Stimulated activated naive B cell treated with anti-CD40 and anti-IgM and Interleukin-4, amounts not matched to agents 10 μg/mL and 1 μg/mL and 100 μg/mL, for 72 hours (primary cell): ENCODE measurements around the gene ASCL5.

Source experiments
- ATAC-seq, 2 donors: fragments of 150-1000 bp; cut with Tn5 transposase; replicated peaks; 2 replicates each; pipeline ENCODE4 v1.10.0; 2021; ENCODE audit warnings: moderate library complexity in 1 of 2
- DNase-seq: peaks from one replicate; pipeline ENCODE4 v3.0.0; 2021
- H3K27ac Mint-ChIP-seq: one replicate; pipeline ENCODE4 v1.8.0; 2022; ENCODE audit warnings: mild to moderate bottlenecking, mixed read lengths
- H3K27me3 Mint-ChIP-seq, 2 donors: one replicate each; pipeline ENCODE4 v1.8.0; 2022; ENCODE audit warnings: mixed read lengths in 2 of 2
- H3K36me3 Mint-ChIP-seq, 2 donors: one replicate each; pipeline ENCODE4 v1.8.0; 2022; ENCODE audit warnings: mixed read lengths in 2 of 2, mild to moderate bottlenecking in 1 of 2
- H3K4me1 Mint-ChIP-seq, 2 donors: one replicate each; pipeline ENCODE4 v1.8.0; 2022; ENCODE audit warnings: mixed read lengths in 2 of 2, mild to moderate bottlenecking in 1 of 2
- H3K4me3 Mint-ChIP-seq, 2 donors: one replicate each; pipeline ENCODE4 v1.8.0; 2022; ENCODE audit warnings: mild to moderate bottlenecking in 2 of 2, mixed read lengths in 2 of 2, moderate library complexity in 1 of 2
- H3K9me3 Mint-ChIP-seq, 2 donors: one replicate each; pipeline ENCODE4 v1.8.0; 2022; ENCODE audit warnings: mixed read lengths in 2 of 2, mild to moderate bottlenecking in 1 of 2

The ASCL5 gene

DNA sequence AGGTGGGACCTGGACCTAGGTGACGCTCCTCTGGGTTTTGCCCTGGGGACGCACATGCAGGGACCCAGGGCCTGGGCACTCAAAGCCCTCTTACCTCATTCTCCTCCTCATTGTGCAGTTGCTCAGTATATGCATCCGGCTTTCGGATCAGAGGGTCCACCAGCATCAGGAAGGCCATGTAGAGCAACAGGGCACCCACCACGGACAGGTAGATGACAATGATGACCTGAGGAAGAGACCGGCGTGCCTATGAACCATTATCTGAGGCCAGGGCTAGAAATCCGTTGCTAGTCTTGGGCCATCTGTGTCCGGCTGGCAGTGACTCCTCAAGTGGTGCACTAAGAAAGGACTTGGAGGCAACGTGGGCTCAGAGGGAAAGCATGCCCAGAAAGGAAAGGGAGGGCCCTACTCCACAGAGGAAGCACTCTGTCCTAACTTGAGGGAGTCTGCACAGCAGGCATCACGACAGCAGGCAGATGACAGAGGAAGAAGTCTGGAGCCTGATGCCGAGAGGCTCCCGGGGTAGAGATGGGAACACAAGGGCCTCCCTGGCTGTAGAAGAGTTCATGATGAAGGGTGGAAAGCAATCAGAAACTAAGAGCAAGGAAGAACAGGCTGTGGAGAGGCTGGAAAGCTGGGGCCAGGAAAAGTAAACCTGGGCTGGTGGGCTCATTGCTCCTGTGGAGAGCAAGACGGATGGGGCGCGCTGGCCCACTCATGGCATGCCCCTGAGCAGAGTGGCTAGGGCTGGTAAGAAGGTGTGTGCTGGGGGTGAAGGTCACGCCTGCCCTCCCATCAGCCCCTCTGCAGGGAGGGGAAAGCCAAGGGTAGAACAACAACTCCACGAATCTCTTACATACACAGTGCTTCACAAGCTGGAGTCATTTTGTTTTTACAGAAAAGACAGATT, 17.0 kb upstream of the ASCL5 start:
- ATAC-seq = no peak
- DNase-seq = no peak
- Mint-ChIP-seq H3K9me3 (no peaks in the 10 kb centered on the region), H3K27me3 (no peaks in the 10 kb centered on the region), H3K27ac (no peak overlapping the region), H3K4me3 (no peak overlapping the region), H3K4me1 (peaks cover 7 to 14% of the 10 kb centered on the region in 2 donors), H3K36me3 (peaks cover 50 to 75% of the 10 kb centered on the region in 2 donors)

- ATAC-seq (no peak), DNase-seq (no peak)
- no peaks in the 10 kb centered on the region for H3K27me3 Mint-ChIP-seq
- no peak overlapping the region for H3K4me3 Mint-ChIP-seq
- no peak overlapping the region for H3K27ac Mint-ChIP-seq
- H3K4me1 Mint-ChIP-seq = peaks cover 7 to 14% of the 10 kb centered on the region in 2 donors
- H3K9me3 Mint-ChIP-seq = no peaks in the 10 kb centered on the region
- H3K36me3 Mint-ChIP-seq = peaks cover 50 to 72% of the 10 kb centered on the region in 2 donors
Observed at GRCh38 chr1:201142849-201143725, 16.1 kb upstream of the ASCL5 start.

GRCh38 chr1:201142011-201142848, 15.2 kb upstream of the ASCL5 start:
- peaks cover 44 to 66% of the 10 kb centered on the region in 2 donors for H3K36me3 Mint-ChIP-seq
- H3K4me3 Mint-ChIP-seq = no peak overlapping the region
- no peak for DNase-seq
- no peaks in the 10 kb centered on the region for H3K27me3 Mint-ChIP-seq
- H3K4me1 Mint-ChIP-seq = peaks cover 7 to 10% of the 10 kb centered on the region in 2 donors
- no peak for ATAC-seq
- no peak overlapping the region for H3K27ac Mint-ChIP-seq
- H3K9me3 Mint-ChIP-seq = no peaks in the 10 kb centered on the region

DNA sequence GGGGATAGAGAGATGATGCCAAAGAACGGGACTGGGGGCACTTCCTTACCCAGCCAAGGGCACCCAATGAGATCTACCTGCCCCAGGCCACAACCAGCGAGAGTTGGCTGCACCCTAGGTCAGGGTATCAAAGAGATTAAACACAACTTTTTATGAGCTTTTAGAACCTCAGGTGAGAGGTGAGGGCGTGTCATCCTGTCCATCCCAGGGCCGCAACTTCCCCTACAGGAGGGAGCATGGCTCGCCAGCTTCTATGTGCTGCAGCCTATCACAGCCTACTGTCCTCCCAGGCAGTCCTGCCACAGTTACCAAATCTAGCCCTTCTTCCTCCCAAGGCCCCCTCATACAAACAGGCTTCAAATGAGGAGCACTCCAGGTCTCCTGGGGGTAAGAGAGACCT, 14.4 kb upstream of the ASCL5 start:
- H3K27me3 Mint-ChIP-seq = no peaks in the 10 kb centered on the region
- H3K9me3 Mint-ChIP-seq = no peaks in the 10 kb centered on the region
- peaks cover 7 to 10% of the 10 kb centered on the region in 2 donors for H3K4me1 Mint-ChIP-seq
- no peak overlapping the region for H3K4me3 Mint-ChIP-seq
- H3K27ac Mint-ChIP-seq = peak overlapping the region; percentile 11
- no peak for ATAC-seq
- no peak for DNase-seq
- H3K36me3 Mint-ChIP-seq = peaks cover 45 to 63% of the 10 kb centered on the region in 2 donors

DNA sequence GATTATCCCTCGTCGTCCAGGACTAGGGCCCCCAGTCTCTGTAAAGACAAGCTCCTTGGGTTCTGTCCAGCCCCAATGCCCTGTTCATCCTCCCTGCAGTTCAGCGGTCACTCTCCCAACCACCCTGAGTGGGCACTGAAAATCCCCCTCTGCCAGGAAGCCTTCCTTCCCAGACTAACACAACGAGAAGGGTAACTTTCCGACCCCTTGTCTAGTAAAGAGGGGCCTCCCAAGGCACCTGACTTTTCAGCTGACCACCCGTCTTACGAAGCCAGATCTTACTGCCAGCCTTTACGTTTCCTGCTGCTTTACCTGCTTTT, 13.9 kb upstream of the ASCL5 start:
- H3K36me3 Mint-ChIP-seq = peaks cover 45 to 58% of the 10 kb centered on the region in 2 donors
- H3K4me1 Mint-ChIP-seq = peaks cover 7 to 10% of the 10 kb centered on the region in 2 donors
- no peak overlapping the region for H3K4me3 Mint-ChIP-seq
- ATAC-seq (no peak), DNase-seq (no peak)
- peak overlapping the region; percentile 11 for H3K27ac Mint-ChIP-seq
- no peaks in the 10 kb centered on the region for H3K9me3 Mint-ChIP-seq
- no peaks in the 10 kb centered on the region for H3K27me3 Mint-ChIP-seq

DNA sequence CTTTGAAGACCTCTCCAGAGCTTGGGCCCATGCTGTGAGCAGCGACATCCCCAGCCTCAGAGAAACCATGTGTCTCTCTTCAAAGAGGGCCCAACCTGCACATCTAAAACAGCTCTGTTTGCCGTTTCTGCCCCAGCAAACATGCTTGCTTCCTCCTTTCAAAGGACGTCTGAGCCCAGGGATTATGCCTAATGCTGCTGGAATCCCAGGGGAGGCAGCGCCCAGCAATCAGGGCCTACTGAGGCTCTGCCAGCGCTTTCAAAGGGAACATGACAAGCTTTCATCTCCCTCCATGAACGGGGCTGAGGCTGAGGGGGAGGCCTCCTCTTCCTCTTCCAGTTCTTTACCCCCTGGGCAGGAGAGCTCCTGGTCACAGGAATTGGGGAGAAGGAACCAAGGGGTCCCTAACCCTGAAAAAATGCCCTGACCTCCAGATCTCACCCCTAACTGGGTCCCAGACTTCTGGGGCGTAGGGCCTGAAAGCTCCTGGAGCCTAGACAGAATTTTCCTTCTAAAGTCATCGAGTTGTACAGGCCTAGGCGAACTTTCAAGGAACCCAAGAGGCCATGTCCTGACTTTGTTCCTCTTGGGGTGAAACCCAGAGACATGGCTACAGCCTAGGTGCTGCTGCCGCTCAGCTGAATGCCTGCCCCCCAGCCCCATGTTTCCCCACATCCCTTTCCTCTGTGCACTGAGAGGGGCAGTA, 13.4 kb upstream of the ASCL5 start:
- H3K9me3 Mint-ChIP-seq = no peaks in the 10 kb centered on the region
- H3K4me3 Mint-ChIP-seq = no peak overlapping the region
- H3K27ac Mint-ChIP-seq = peak overlapping the region; percentile 52
- DNase-seq (no peak), ATAC-seq (peak; percentile 59 to 60)
- peaks cover 43 to 60% of the 10 kb centered on the region in 2 donors for H3K36me3 Mint-ChIP-seq
- no peaks in the 10 kb centered on the region for H3K27me3 Mint-ChIP-seq
- H3K4me1 Mint-ChIP-seq = peaks cover 7 to 10% of the 10 kb centered on the region in 2 donors

DNA sequence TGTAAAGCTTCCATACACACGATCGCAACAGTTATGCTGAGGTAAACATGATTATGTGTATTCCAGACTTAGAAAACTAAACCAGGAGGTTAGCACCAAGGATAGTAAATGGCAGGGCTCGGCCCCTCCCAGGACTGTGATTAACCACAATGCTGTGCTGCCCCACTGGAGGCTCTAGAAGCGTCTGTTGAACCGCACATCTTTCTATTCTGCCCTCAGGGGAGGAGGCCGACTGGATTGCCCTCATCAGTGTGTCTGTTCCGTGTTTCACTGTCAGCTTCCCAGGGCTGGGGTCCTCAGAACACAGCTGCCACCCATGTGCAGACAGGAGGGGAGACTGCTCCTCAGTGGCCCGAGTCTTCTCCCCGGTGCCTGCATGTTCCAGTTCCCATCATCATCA, 12.8 kb upstream of the ASCL5 start:
- H3K4me3 Mint-ChIP-seq = no peak overlapping the region
- H3K27me3 Mint-ChIP-seq = no peaks in the 10 kb centered on the region
- H3K4me1 Mint-ChIP-seq = peaks cover 7 to 10% of the 10 kb centered on the region in 2 donors
- H3K27ac Mint-ChIP-seq = peak overlapping the region; percentile 52
- peak in 1 of 2 donors; percentile 34 for ATAC-seq
- H3K36me3 Mint-ChIP-seq = peaks cover 40 to 61% of the 10 kb centered on the region in 2 donors
- no peaks in the 10 kb centered on the region for H3K9me3 Mint-ChIP-seq
- no peak for DNase-seq

- DNase-seq = no peak
- Mint-ChIP-seq H3K4me1 (peaks cover 7 to 10% of the 10 kb centered on the region in 2 donors), H3K36me3 (peaks cover 41 to 62% of the 10 kb centered on the region in 2 donors)
Observed at GRCh38 chr1:201139306-201139705, 12.3 kb upstream of the ASCL5 start.

DNA sequence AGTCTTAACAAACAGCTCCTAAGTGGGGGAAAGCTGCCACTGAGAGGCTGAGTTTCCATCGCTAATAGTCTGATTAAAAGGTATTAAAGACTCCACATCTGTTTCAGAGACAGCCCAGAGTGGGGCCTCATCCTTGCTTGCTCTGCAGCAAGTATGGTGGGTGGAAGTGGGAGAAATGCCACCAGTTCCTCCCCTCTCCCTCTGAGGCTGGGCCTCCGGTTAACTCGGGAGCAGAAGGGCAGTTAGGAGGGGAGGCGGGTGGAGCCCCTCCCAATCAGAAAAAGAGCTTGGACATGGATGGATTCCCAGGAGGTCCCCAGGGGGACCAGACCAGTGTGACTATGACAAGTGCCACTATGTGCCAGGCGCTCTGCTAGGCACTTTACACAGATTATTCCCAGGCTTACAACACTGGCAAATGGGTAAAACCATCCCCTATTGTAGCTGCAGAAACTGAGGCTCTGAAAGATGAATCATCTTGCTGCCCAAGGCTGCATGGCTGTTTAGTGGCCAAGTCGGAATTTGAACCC, 11.4 kb upstream of the ASCL5 start:
- no peak overlapping the region for H3K4me3 Mint-ChIP-seq
- DNase-seq = no peak
- H3K36me3 Mint-ChIP-seq = peaks cover 34 to 60% of the 10 kb centered on the region in 2 donors
- H3K4me1 Mint-ChIP-seq = peaks cover 7 to 10% of the 10 kb centered on the region in 2 donors
- H3K27me3 Mint-ChIP-seq = no peaks in the 10 kb centered on the region
- H3K27ac Mint-ChIP-seq = no peak overlapping the region
- ATAC-seq = no peak
- no peaks in the 10 kb centered on the region for H3K9me3 Mint-ChIP-seq

More at GRCh38 chr1:201139306-201139705, 12.3 kb upstream of the ASCL5 start:
- no peak for ATAC-seq
- Mint-ChIP-seq H3K27ac (no peak overlapping the region), H3K9me3 (no peaks in the 10 kb centered on the region), H3K27me3 (no peaks in the 10 kb centered on the region), H3K4me3 (no peak overlapping the region)

GRCh38 chr1:201137579-201138310, 10.8 kb upstream of the ASCL5 start:
- no peaks in the 10 kb centered on the region for H3K27me3 Mint-ChIP-seq
- H3K36me3 Mint-ChIP-seq = peaks cover 30 to 58% of the 10 kb centered on the region in 2 donors
- no peaks in the 10 kb centered on the region for H3K9me3 Mint-ChIP-seq
- no peak for ATAC-seq
- H3K4me1 Mint-ChIP-seq = peaks cover 7 to 10% of the 10 kb centered on the region in 2 donors
- no peak overlapping the region for H3K4me3 Mint-ChIP-seq
- no peak overlapping the region for H3K27ac Mint-ChIP-seq
- no peak for DNase-seq

GRCh38 chr1:201137024-201137392, 10.0 kb upstream of the ASCL5 start:
- Mint-ChIP-seq H3K9me3 (peaks cover 0 to under 1% of the 10 kb centered on the region in 2 donors), H3K27ac (no peak overlapping the region), H3K36me3 (peaks cover 25 to 55% of the 10 kb centered on the region in 2 donors), H3K4me3 (no peak overlapping the region), H3K4me1 (peaks cover 7 to 10% of the 10 kb centered on the region in 2 donors), H3K27me3 (no peaks in the 10 kb centered on the region)
- ATAC-seq (no peak), DNase-seq (no peak)

DNA sequence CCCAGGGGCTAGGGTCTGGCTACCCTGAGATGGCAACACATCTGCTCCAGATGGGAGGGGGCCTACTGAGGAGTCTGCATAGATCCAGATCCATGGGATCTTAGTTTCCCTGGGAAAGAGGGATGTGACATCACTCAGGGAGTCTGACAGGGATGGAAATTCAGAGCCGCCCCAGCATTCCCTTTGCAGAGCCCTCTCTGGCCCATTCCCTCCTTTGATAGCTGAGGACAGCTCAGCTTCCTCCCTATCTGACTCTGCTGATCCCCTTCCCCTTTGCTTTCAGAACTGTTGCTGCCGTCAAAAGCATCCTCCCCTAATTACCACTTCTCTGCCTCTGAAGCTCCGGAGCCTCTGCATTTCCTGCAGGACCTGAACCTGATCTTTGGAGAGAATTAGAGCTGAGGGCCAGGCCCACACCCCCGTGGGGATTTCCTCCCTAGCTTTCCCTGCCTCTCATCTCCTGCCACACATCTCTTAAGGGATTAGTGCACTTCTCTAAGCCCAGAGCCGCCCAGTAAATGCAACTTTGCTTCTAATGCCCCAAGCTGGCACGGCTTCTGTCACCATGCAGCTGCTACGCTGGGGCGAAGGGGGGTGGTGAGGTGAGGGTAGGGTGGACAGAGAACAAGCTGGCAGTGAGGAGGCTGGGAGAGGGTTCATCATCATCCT, 9.5 kb upstream of the ASCL5 start:
- peaks cover 25 to 57% of the 10 kb centered on the region in 2 donors for H3K36me3 Mint-ChIP-seq
- no peak for ATAC-seq
- H3K4me3 Mint-ChIP-seq = no peak overlapping the region
- H3K4me1 Mint-ChIP-seq = peaks cover 7 to 10% of the 10 kb centered on the region in 2 donors
- no peak overlapping the region for H3K27ac Mint-ChIP-seq
- no peaks in the 10 kb centered on the region for H3K27me3 Mint-ChIP-seq
- H3K9me3 Mint-ChIP-seq = peaks cover 0 to 4% of the 10 kb centered on the region in 2 donors
- DNase-seq = no peak
